OCI-LY7 (cell line): Measurements from ENCODE around the gene RAPGEF6.

Source experiments
- CTCF ChIP-seq: fragments of 200-600 bp; sonication (generic); conservative IDR thresholded peaks from 2 replicates; pipeline ENCODE4 v1.5.1; 2014; ENCODE audit warnings: mild to moderate bottlenecking, antibody characterized with exemption, low read length, moderate library complexity, mixed read lengths
- EZH2phosphoT487 ChIP-seq: fragments of 200-600 bp; sonication (generic); IDR thresholded peaks from 2 replicates; pipeline ENCODE4 v1.6.1; 2018; ENCODE audit warnings: low read depth, borderline replicate concordance, mild to moderate bottlenecking, mixed run types, antibody characterized with exemption, low read length, moderate library complexity, mixed read lengths

GRCh38 chr5:131539251-131539650 is 95.8 kb downstream of the RAPGEF6 start:
- TF ChIP-seq CTCF (no peak), EZH2phosphoT487 (no peak)
